T-helper 2 cell treated with Interferon-gamma antibody and Interleukin-4, amounts not matched to agents 100 ng/mL and 5 ng/mL, for 36 hours (primary cell): Measurements from ENCODE around the gene DNMBP. TPM values are rescaled to one million over a fixed set of nuclear protein-coding genes. Genes with fewer than 3 reads are reported as not detected.

Experiments used
- intact Hi-C: fragments of 100-400 bp; cut with micrococcal nuclease; formaldehyde crosslinking; loops from one replicate; pipeline ENCODE4 v1.15.1; 2023
- total RNA-seq: library from RNA; stranded (reverse); gene quantifications from 2 replicates; pipeline ENCODE4 v1.2.3, GENCODE V29; 2022

Gene DNMBP
- total RNA-seq: 1.7 and 1.9 TPM in 2 replicates

- intact Hi-C loops: loop anchor here (1.0 to 10.0 kb wide), 3 partner anchors 135 to 277 kb away; partner anchors contain the start of genes COX15 and CUTC
Measured at GRCh38 chr10:100009793-100010676, at the start of gene DNMBP. TSS of gene DNMBP (minus strand) at chr10:100009947. CDS start at chr10:99972124, 37,823 bp downstream.

GRCh38 chr10:100057948-100058347 is 48.2 kb upstream of the DNMBP start:
- intact Hi-C loops: no loop called here

GRCh38 chr10:100053686-100054460 is 44.1 kb upstream of the DNMBP start:
- intact Hi-C loops: no loop called here

GRCh38 chr10:100046021-100046486 is 36.3 kb upstream of the DNMBP start:
- intact Hi-C loops: loop anchor here (1.0 kb wide), 1 partner anchor 200 kb away; no protein-coding TSS in a partner anchor

- intact Hi-C loops: no loop called here
Measured at GRCh38 chr10:100045592-100045991, 35.8 kb upstream of the DNMBP start.

GRCh38 chr10:100043796-100044195 is 34.0 kb upstream of the DNMBP start:
- intact Hi-C loops: no loop called here

- intact Hi-C loops: no loop called here
Measured at GRCh38 chr10:100043344-100043743, 33.6 kb upstream of the DNMBP start.

GRCh38 chr10:100041306-100042002 is 31.7 kb upstream of the DNMBP start:
- intact Hi-C loops: no loop called here

- intact Hi-C loops: no loop called here
Measured at GRCh38 chr10:100038561-100039071, 28.9 kb upstream of the DNMBP start.

GRCh38 chr10:100037758-100038315 is 28.1 kb upstream of the DNMBP start:
- intact Hi-C loops: no loop called here

- intact Hi-C loops: no loop called here
Measured at GRCh38 chr10:100036850-100037249, 27.1 kb upstream of the DNMBP start.

GRCh38 chr10:100033766-100034418 is 24.1 kb upstream of the DNMBP start:
- intact Hi-C loops: no loop called here

GRCh38 chr10:100027416-100027815 is 17.7 kb upstream of the DNMBP start:
- intact Hi-C loops: no loop called here

- intact Hi-C loops: no loop called here
Measured at GRCh38 chr10:100025576-100025975, 15.8 kb upstream of the DNMBP start.

- intact Hi-C loops: no loop called here
Measured at GRCh38 chr10:100024748-100025147, 15.0 kb upstream of the DNMBP start.

- intact Hi-C loops: no loop called here
Measured at GRCh38 chr10:100022403-100022802, 12.7 kb upstream of the DNMBP start.

- intact Hi-C loops: no loop called here
Measured at GRCh38 chr10:100021322-100021721, 11.6 kb upstream of the DNMBP start.

- intact Hi-C loops: no loop called here
Measured at GRCh38 chr10:100020886-100021253, 11.1 kb upstream of the DNMBP start.

- intact Hi-C loops: no loop called here
Measured at GRCh38 chr10:100020142-100020885, 10.6 kb upstream of the DNMBP start.

- intact Hi-C loops: no loop called here
Measured at GRCh38 chr10:100019787-100020141, 10.0 kb upstream of the DNMBP start.
